Suprapubic skin (tissue), 4 donors: Measurements from ENCODE around the gene MYOT.

Experiments used
- POLR2A ChIP-seq, 2 donors: fragments of 450-650 bp; IDR thresholded peaks; one replicate each; pipeline ENCODE4 v1.6.1; 2017; ENCODE audit warnings: antibody characterized with exemption in 2 of 2, mild to moderate bottlenecking in 2 of 2, moderate library complexity in 2 of 2
- POLR2AphosphoS5 ChIP-seq, 3 donors: sonication (generic); formaldehyde crosslinking; IDR thresholded peaks; one replicate each; pipeline ENCODE4 v1.6.1; 2017; ENCODE audit warnings: antibody characterized with exemption in 3 of 3
- TF ChIP-seq, protein P1 (sequence below), 2 donors: fragments of 200-600 bp in 1 of 2; fragments of 450-650 bp in 1 of 2; sonication (generic) in 1 of 2; IDR thresholded peaks; one replicate each; pipeline ENCODE4 v1.5.1; 2016 to 2019; ENCODE audit warnings: antibody characterized with exemption in 2 of 2, mild to moderate bottlenecking in 1 of 2, moderate library complexity in 1 of 2

DNA sequence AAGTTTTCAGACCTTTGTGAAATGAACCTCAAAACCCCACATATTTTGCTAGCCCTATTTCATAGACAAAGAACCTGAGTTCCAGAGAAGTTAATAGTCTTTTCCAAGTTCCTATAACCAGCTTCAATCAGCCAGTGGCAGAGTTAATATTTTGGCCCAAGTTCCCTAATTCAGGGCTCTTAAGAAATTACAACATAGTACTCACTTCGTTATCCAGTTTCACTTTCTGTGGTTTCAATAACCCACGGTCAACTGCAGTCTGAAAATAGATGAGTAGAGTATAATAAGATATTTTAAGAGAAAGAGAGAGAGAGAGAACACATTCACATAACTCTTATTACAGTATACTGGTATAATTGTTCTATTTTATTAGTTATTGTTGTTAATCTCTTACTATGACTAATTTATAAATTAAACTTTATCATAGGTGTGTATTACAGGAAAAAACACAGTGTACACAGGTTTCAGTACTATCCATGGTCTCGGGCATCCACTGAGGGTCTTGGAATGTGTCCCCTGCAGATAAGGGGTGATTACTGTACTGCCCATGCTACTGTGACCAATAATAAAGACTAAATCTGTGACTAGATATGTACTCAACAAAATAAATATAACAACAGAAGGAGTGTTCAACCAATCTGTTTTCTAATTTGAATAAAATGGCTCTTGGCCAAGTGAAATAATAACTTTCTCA, 9.3 kb upstream of the MYOT start:
- TF ChIP-seq, protein P1, sequence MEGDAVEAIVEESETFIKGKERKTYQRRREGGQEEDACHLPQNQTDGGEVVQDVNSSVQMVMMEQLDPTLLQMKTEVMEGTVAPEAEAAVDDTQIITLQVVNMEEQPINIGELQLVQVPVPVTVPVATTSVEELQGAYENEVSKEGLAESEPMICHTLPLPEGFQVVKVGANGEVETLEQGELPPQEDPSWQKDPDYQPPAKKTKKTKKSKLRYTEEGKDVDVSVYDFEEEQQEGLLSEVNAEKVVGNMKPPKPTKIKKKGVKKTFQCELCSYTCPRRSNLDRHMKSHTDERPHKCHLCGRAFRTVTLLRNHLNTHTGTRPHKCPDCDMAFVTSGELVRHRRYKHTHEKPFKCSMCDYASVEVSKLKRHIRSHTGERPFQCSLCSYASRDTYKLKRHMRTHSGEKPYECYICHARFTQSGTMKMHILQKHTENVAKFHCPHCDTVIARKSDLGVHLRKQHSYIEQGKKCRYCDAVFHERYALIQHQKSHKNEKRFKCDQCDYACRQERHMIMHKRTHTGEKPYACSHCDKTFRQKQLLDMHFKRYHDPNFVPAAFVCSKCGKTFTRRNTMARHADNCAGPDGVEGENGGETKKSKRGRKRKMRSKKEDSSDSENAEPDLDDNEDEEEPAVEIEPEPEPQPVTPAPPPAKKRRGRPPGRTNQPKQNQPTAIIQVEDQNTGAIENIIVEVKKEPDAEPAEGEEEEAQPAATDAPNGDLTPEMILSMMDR (IDR thresholded peaks at IDR 0.05), result no peak
- no peak for TF ChIP-seq POLR2A (IDR thresholded peaks at IDR 0.05)
- TF ChIP-seq POLR2AphosphoS5 (IDR thresholded peaks at IDR 0.05), result no peak
